Measurements from ENCODE around the gene VIPR2.

Gene VIPR2

GRCh38 chr7:159020987-159021386 is 123.7 kb downstream of the VIPR2 start:
- Histone ChIP-seq H3K9ac (no peak overlapping the region), H2AFZ (ENCODE audit: low read depth) (peak overlapping the region; percentile 10; the same call in 1 of the 2 replicates), H3K27ac (no peak overlapping the region), H3K4me3 (IDR thresholded peaks at IDR 0.05; ENCODE audit: insufficient read depth, low read depth, low read length) (no peak overlapping the region), H3K27me3 (ENCODE audit: insufficient read depth, low read depth) (no peaks in the 10 kb centered on the region), H3K4me2 (no peak overlapping the region), H3K79me2 (ENCODE audit: insufficient read depth, low read depth) (no peaks in the 10 kb centered on the region), H4K20me1 (ENCODE audit: insufficient read depth) (no peaks in the 10 kb centered on the region), H3K36me3 (ENCODE audit: insufficient read depth) (no peaks in the 10 kb centered on the region), H3K4me1 (ENCODE audit: low read depth, poor library complexity, severe bottlenecking) (peaks cover 19% of the 10 kb centered on the region)
- TF ChIP-seq CTCF (conservative IDR thresholded peaks at IDR 0.05; ENCODE audit: low read depth, low read length): 0 out of 2 replicates have a peak, but pooled peaks have one; percentile 25

GRCh38 chr7:159019111-159019510 is 125.6 kb downstream of the VIPR2 start:
- H3K4me1 ChIP-seq (ENCODE audit: low read depth, poor library complexity, severe bottlenecking): peaks cover 22% of the 10 kb centered on the region
- TF ChIP-seq CTCF (conservative IDR thresholded peaks at IDR 0.05; ENCODE audit: low read depth, low read length): no peak
- H4K20me1 ChIP-seq (ENCODE audit: insufficient read depth): no peaks in the 10 kb centered on the region
- no peaks in the 10 kb centered on the region for H3K27me3 ChIP-seq (ENCODE audit: insufficient read depth, low read depth)
- no peak overlapping the region for H3K4me3 ChIP-seq (IDR thresholded peaks at IDR 0.05; ENCODE audit: insufficient read depth, low read depth, low read length)
- no peak overlapping the region for H3K9ac ChIP-seq
- H3K27ac ChIP-seq: no peak overlapping the region
- H2AFZ ChIP-seq (ENCODE audit: low read depth): no peak overlapping the region
- no peak overlapping the region for H3K4me2 ChIP-seq
- no peaks in the 10 kb centered on the region for H3K79me2 ChIP-seq (ENCODE audit: insufficient read depth, low read depth)
- H3K36me3 ChIP-seq (ENCODE audit: insufficient read depth): no peaks in the 10 kb centered on the region

GRCh38 chr7:159017741-159018140 is 126.9 kb downstream of the VIPR2 start:
- no peaks in the 10 kb centered on the region for H3K27me3 ChIP-seq (ENCODE audit: insufficient read depth, low read depth)
- H3K4me3 ChIP-seq (IDR thresholded peaks at IDR 0.05; ENCODE audit: insufficient read depth, low read depth, low read length): no peak overlapping the region
- no peaks in the 10 kb centered on the region for H3K79me2 ChIP-seq (ENCODE audit: insufficient read depth, low read depth)
- H2AFZ ChIP-seq (ENCODE audit: low read depth): no peak overlapping the region
- peaks cover 22% of the 10 kb centered on the region for H3K4me1 ChIP-seq (ENCODE audit: low read depth, poor library complexity, severe bottlenecking)
- H3K9ac ChIP-seq: no peak overlapping the region
- H4K20me1 ChIP-seq (ENCODE audit: insufficient read depth): no peaks in the 10 kb centered on the region
- H3K27ac ChIP-seq: no peak overlapping the region
- TF ChIP-seq CTCF (conservative IDR thresholded peaks at IDR 0.05; ENCODE audit: low read depth, low read length): no peak
- H3K36me3 ChIP-seq (ENCODE audit: insufficient read depth): no peaks in the 10 kb centered on the region
- peak overlapping the region; percentile 7; the same call in 1 of the 2 replicates for H3K4me2 ChIP-seq

GRCh38 chr7:159017210-159017609 is 127.5 kb downstream of the VIPR2 start:
- Histone ChIP-seq H3K27me3 (ENCODE audit: insufficient read depth, low read depth) (no peaks in the 10 kb centered on the region), H3K36me3 (ENCODE audit: insufficient read depth) (no peaks in the 10 kb centered on the region), H3K79me2 (ENCODE audit: insufficient read depth, low read depth) (no peaks in the 10 kb centered on the region), H3K4me2 (peak overlapping the region; percentile 7; the same call in 1 of the 2 replicates), H3K4me1 (ENCODE audit: low read depth, poor library complexity, severe bottlenecking) (peaks cover 22% of the 10 kb centered on the region), H4K20me1 (ENCODE audit: insufficient read depth) (no peaks in the 10 kb centered on the region), H3K4me3 (IDR thresholded peaks at IDR 0.05; ENCODE audit: insufficient read depth, low read depth, low read length) (no peak overlapping the region), H3K9ac (no peak overlapping the region), H3K27ac (no peak overlapping the region), H2AFZ (ENCODE audit: low read depth) (no peak overlapping the region)
- TF ChIP-seq CTCF (conservative IDR thresholded peaks at IDR 0.05; ENCODE audit: low read depth, low read length): no peak

All from KMS-11 (cell line).